Uterus (tissue), 2 donors: ENCODE data around the gene CCDC195.

Experiments used
- CTCF ChIP-seq, 4 experiments: fragments of 200-600 bp in 2 of 4; fragments of 450-650 bp in 2 of 4; sonication (generic) in 2 of 4; IDR thresholded peaks; one replicate each; pipeline ENCODE4 v1.5.1; 2016 to 2019; ENCODE audit warnings: antibody characterized with exemption in 4 of 4, mild to moderate bottlenecking in 2 of 4, moderate library complexity in 1 of 4
- POLR2A ChIP-seq, 2 donors: fragments of 450-650 bp; IDR thresholded peaks; one replicate each; pipeline ENCODE4 v1.6.1; 2016; ENCODE audit warnings: antibody characterized with exemption in 2 of 2, mild to moderate bottlenecking in 1 of 2, moderate library complexity in 1 of 2

GRCh38 chr2:224658780-224659405, 57.3 kb downstream of the CCDC195 start:
- no peak for TF ChIP-seq POLR2A (IDR thresholded peaks at IDR 0.05)
- no peak for TF ChIP-seq CTCF (IDR thresholded peaks at IDR 0.05)
